Thyroid gland (tissue), 4 donors: ENCODE data around the gene SPATA13. TPM values are rescaled to one million over a fixed set of nuclear protein-coding genes. Genes with fewer than 3 reads are reported as not detected.

Experiments used
- DNase-seq, 2 donors: peaks; one replicate each; pipeline ENCODE4 v3.0.0-alpha.2; 2019
- H3K27ac ChIP-seq, 3 donors: fragments of 200-600 bp; sonication (generic); 1 replicate in 2 of 3; 2 replicates in 1 of 3; pipeline ENCODE4 v1.5.1; 2016 to 2019; ENCODE audit warnings: mild to moderate bottlenecking in 1 of 3, moderate library complexity in 1 of 3
- H3K27me3 ChIP-seq: fragments of 200-600 bp; sonication (generic); one replicate; pipeline ENCODE4 v1.5.1; 2019
- H3K36me3 ChIP-seq, 2 donors: fragments of 200-600 bp; sonication (generic); one replicate each; pipeline ENCODE4 v1.5.1; 2016 to 2019
- H3K4me1 ChIP-seq, 2 donors: fragments of 200-600 bp; sonication (generic); one replicate each; pipeline ENCODE4 v1.5.1; 2017 to 2019
- H3K4me3 ChIP-seq, 3 donors: fragments of 200-600 bp; sonication (generic); replicated peaks in 1 of 3; 1 replicate in 2 of 3; 2 replicates in 1 of 3; pipeline ENCODE4 v1.5.1; 2016; ENCODE audit warnings: mild to moderate bottlenecking in 1 of 3
- H3K9me3 ChIP-seq: fragments of 200-600 bp; sonication (generic); one replicate; pipeline ENCODE4 v1.5.1; 2017
- CTCF ChIP-seq, 6 experiments: fragments of 200-600 bp in 3 of 6; fragments of 450-650 bp in 3 of 6; sonication (generic) in 3 of 6; IDR thresholded peaks; one replicate each; pipeline ENCODE4 v1.5.1; 2016 to 2019; ENCODE audit warnings: antibody characterized with exemption in 6 of 6, mild to moderate bottlenecking in 2 of 6, inconsistent platforms in 1 of 6, moderate library complexity in 1 of 6
- POLR2A ChIP-seq, 2 donors: fragments of 450-650 bp; IDR thresholded peaks; one replicate each; pipeline ENCODE4 v1.6.1; 2017; ENCODE audit warnings: antibody characterized with exemption in 2 of 2, mild to moderate bottlenecking in 2 of 2, moderate library complexity in 1 of 2
- WGBS, 2 donors: methylation state at CpG; one replicate each; pipeline ENCODE4 v1.1.5; 2017; 5-methylcytosine and 5-hydroxymethylcytosine counted together
- intact Hi-C: fragments of 100-400 bp; cut with DNase I; formaldehyde crosslinking; loops from one replicate; pipeline ENCODE4 v1.15.1; 2023
- total RNA-seq, 4 donors: library from RNA; depleted of rRNA; stranded (reverse); fragments of >200 nt; gene quantifications; one replicate each; pipeline ENCODE4 v1.2.3, GENCODE V29; 2016

Gene SPATA13
- total RNA-seq, 4 donors from 2014 or later: 43.2 to 95.4 (median 51.1) TPM

GRCh38 chr13:24150572-24150971 lies 9.9 kb upstream of the SPATA13 start:
- no peaks in the 10 kb centered on the region for H3K36me3 ChIP-seq
- H3K4me1 ChIP-seq: peaks cover 0 to 9% of the 10 kb centered on the region in 2 donors
- H3K9me3 ChIP-seq: no peaks in the 10 kb centered on the region
- H3K27me3 ChIP-seq: no peaks in the 10 kb centered on the region
- DNase-seq: no peak
- H3K4me3 ChIP-seq: no peak overlapping the region
- no peak overlapping the region for H3K27ac ChIP-seq
- TF ChIP-seq POLR2A (IDR thresholded peaks at IDR 0.05) (no peak), CTCF (IDR thresholded peaks at IDR 0.05) (no peak)
- 88 to 100% methylated on average over 3 of the region's 3 CpGs for WGBS, 2 donors
- intact Hi-C loops: no loop called here

- H3K36me3 ChIP-seq: no peaks in the 10 kb centered on the region
- no peak for DNase-seq
- no peaks in the 10 kb centered on the region for H3K9me3 ChIP-seq
- WGBS, 2 donors: 90 to 97% methylated on average over 2 of the region's 2 CpGs
- no peak for TF ChIP-seq POLR2A (IDR thresholded peaks at IDR 0.05)
- TF ChIP-seq CTCF (IDR thresholded peaks at IDR 0.05): no peak
- no peak overlapping the region for H3K27ac ChIP-seq
- no peak overlapping the region for H3K4me3 ChIP-seq
- peaks cover 0 to 9% of the 10 kb centered on the region in 2 donors for H3K4me1 ChIP-seq
- intact Hi-C loops: no loop called here
- H3K27me3 ChIP-seq: no peaks in the 10 kb centered on the region
Measured at GRCh38 chr13:24151864-24152263, 8.7 kb upstream of the SPATA13 start.

GRCh38 chr13:24152292-24153214 lies 8.0 kb upstream of the SPATA13 start:
- TF ChIP-seq POLR2A (IDR thresholded peaks at IDR 0.05) (no peak), CTCF (IDR thresholded peaks at IDR 0.05) (no peak)
- intact Hi-C loops: no loop called here
- Histone ChIP-seq H3K36me3 (no peaks in the 10 kb centered on the region), H3K9me3 (no peaks in the 10 kb centered on the region), H3K27me3 (no peaks in the 10 kb centered on the region), H3K4me1 (peaks cover 0 to 9% of the 10 kb centered on the region in 2 donors), H3K27ac (no peak overlapping the region), H3K4me3 (no peak overlapping the region)
- WGBS, 2 donors: 88 to 95% methylated on average over 11 of the region's 11 CpGs
- DNase-seq: no peak

- no peaks in the 10 kb centered on the region for H3K36me3 ChIP-seq
- no peak overlapping the region for H3K27ac ChIP-seq
- intact Hi-C loops: no loop called here
- no peaks in the 10 kb centered on the region for H3K27me3 ChIP-seq
- 73 to 89% methylated on average over 3 of the region's 3 CpGs for WGBS, 2 donors
- no peak for DNase-seq
- TF ChIP-seq POLR2A (IDR thresholded peaks at IDR 0.05) (no peak), CTCF (IDR thresholded peaks at IDR 0.05) (no peak)
- H3K9me3 ChIP-seq: no peaks in the 10 kb centered on the region
- H3K4me3 ChIP-seq: no peak overlapping the region
- peaks cover 0 to 8% of the 10 kb centered on the region in 2 donors for H3K4me1 ChIP-seq
Measured at GRCh38 chr13:24153347-24153746, 7.2 kb upstream of the SPATA13 start.

- intact Hi-C loops: no loop called here
- TF ChIP-seq POLR2A (IDR thresholded peaks at IDR 0.05) (no peak), CTCF (IDR thresholded peaks at IDR 0.05) (no peak)
- Histone ChIP-seq H3K27ac (no peak overlapping the region), H3K36me3 (no peaks in the 10 kb centered on the region), H3K4me3 (no peak overlapping the region), H3K4me1 (peaks cover 0 to under 1% of the 10 kb centered on the region in 2 donors), H3K9me3 (no peaks in the 10 kb centered on the region), H3K27me3 (no peaks in the 10 kb centered on the region)
- DNase-seq: no peak
- WGBS, 2 donors: 92 to 94% methylated on average over 5 of the region's 5 CpGs
Measured at GRCh38 chr13:24153979-24154701, 6.4 kb upstream of the SPATA13 start.
